ENCODE data around the gene MIEF1. TPM values are rescaled to one million over a fixed set of nuclear protein-coding genes. Genes with fewer than 3 reads are reported as not detected.

Gene MIEF1
- total RNA-seq (2022; extraction: Qiagen RNA extraction): 22.7 to 27.4 TPM (median 24.0 TPM) in 5 replicates

DNA sequence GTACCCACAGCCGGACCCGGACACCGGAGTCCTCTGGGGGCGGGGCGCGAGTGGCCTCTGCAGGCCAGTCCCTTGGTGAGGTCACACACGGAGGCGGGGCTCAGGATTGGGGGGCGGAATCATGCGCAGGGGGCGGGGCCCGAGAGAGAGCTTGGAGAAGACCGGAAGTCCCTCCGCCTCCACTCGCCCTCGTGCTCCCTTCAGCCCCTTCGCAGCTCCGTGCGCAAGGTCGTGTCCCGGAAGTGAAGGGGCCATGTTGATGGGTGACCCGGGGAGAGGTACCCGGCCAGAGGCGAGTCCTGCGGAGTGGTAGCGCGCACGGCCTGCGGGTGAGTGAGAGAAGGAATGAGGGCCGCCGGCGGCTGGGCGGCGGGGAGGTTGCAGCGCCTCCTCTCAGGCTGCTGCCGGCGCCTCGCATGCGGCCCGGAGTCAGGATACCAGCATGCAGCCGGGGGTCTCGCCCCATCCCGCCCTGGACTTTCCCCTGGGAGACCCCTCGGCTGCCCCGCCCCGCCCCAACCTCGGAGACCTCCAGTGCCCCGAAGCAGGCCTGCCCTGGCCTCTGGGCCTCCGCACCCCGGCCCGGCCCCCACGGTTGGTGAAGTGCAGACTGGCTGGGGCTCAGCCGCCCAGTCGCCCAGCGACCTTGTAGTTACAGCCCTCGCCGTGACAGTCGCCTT is at the start of gene MIEF1:
MIEF1 (plus strand) TSS at position 182 of the 680 bp plus-strand sequence. CDS start 9,005 bp downstream, outside the sequence.

GRCh38 chr22:39456522-39457197 is 45.4 kb upstream of the MIEF1 start, which contains the start of gene MGAT3:
Gene MGAT3 (plus strand): TSS chr22:39457012. CDS start chr22:39487348, 30,336 bp downstream.

GRCh38 chr22:39520226-39521105 is 18.4 kb downstream of the MIEF1 start, which contains the start of gene ATF4:
Gene ATF4 (plus strand): TSS chr22:39520562. CDS start chr22:39521446, 884 bp downstream.

DNA sequence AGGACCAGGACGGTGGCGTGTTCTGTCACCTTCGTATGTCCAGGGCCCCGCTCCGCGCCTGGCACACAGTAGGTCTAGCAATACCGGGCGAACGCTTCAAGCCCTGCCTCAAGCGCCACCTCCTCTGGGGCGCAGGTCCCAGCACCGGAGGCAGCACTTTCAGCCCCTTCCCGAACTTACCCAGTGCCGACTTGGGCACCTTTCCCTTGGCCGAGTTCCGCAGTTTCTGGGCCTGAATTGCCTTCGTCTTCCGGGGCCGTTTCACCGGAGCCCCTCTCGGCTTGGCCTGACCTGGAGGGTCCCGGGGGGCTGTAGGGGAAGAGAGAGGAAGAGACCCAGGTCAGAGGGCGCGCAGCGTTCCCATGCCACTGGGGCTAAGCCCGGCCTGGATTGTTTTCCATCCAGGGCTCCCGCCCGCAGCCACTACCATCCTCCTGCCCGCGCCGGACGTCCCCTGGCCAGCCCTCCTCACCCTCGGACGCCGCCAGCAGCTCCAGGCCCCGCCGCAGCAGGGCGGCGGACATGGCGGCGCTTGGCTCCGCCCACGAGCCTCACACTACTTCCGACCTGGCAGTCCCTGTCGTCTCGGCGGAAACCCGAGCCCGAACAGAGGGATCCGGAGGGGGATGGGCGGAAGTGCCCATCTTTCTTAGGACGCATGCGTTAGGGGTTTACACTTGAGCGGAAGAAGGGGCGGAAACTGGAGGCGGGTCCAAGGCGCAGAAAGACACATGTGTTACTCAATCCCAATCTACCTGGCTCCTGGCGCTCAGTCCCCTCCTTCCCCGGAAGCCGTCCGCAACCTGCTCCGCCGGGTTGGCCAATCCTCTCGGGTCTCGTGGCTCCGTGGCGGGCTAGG is 30.4 kb downstream of the MIEF1 start, which contains the start of gene RPS19BP1:
RPS19BP1 (minus strand) TSS at position 534 of the 859 bp plus-strand sequence; CDS start at position 524, 10 bp downstream.

Other genes starting within 250 kb of the MIEF1 start
- 1,740 to 2,307 TPM (median 1,763 TPM) in 5 replicates for gene RPL3, start 182.7 kb upstream of the MIEF1 start, total RNA-seq (2022; extraction: Qiagen RNA extraction)
- gene SYNGR1, start 152.3 kb upstream of the MIEF1 start, total RNA-seq (2022; extraction: Qiagen RNA extraction): 11.2 to 14.1 TPM (median 12.3 TPM) in 5 replicates
- gene TAB1, start 102.5 kb upstream of the MIEF1 start, total RNA-seq (2022; extraction: Qiagen RNA extraction): 8.1 to 11.4 TPM (median 10.4 TPM) in 5 replicates
- gene MGAT3, start 45.3 kb upstream of the MIEF1 start, total RNA-seq (2022; extraction: Qiagen RNA extraction): 0.43 to 0.84 TPM (median 0.71 TPM) in 5 replicates
- 314 to 356 TPM (median 330 TPM) in 5 replicates for gene ATF4, start 18.3 kb downstream of the MIEF1 start, total RNA-seq (2022; extraction: Qiagen RNA extraction)
- 73.0 to 116 TPM (median 101 TPM) in 5 replicates for gene RPS19BP1, start 30.5 kb downstream of the MIEF1 start, total RNA-seq (2022; extraction: Qiagen RNA extraction)
- gene CACNA1I, start 68.5 kb downstream of the MIEF1 start, total RNA-seq (2022; extraction: Qiagen RNA extraction): 0.02 to 0.06 TPM (median 0.05 TPM) in 5 replicates

Data from A549 treated with Mapracorat at 1 μM for 4 hours (cell line).